Activated T-helper 1 cell treated with anti-CD3 and anti-CD28 coated beads, Interleukin-12 subunit alpha, Interleukin-12 subunit beta, Interleukin-2, Interleukin-4 antibody, amounts not matched to agents 30 ng/mL and 10 ng/mL and 1 ng/mL, durations not matched to agents 14 hours and 24 hours and 36 hours (primary cell): Measurements from ENCODE around the gene GRIK4. TPM values are rescaled to one million over a fixed set of nuclear protein-coding genes. Genes with fewer than 3 reads are reported as not detected.
A peak's percentile ranks its signal among the peaks of the same experiment; 100 is the strongest.

Source experiments
- DNase-seq: peaks from one replicate; pipeline ENCODE4 v3.0.0; 2021; ENCODE audit warnings: low spot score
- H3K27ac Mint-ChIP-seq: one replicate; pipeline ENCODE4 v1.8.0; 2021; ENCODE audit warnings: mild to moderate bottlenecking, mixed read lengths
- H3K27me3 Mint-ChIP-seq: one replicate; pipeline ENCODE4 v1.8.0; 2022; ENCODE audit warnings: mild to moderate bottlenecking, moderate library complexity, mixed read lengths; ENCODE audit not compliant: insufficient read depth
- H3K36me3 Mint-ChIP-seq: one replicate; pipeline ENCODE4 v1.8.0; 2021; ENCODE audit warnings: low read depth, mixed read lengths
- H3K4me1 Mint-ChIP-seq: one replicate; pipeline ENCODE4 v1.8.0; 2021; ENCODE audit warnings: low read depth, mixed read lengths
- H3K4me3 Mint-ChIP-seq: one replicate; pipeline ENCODE4 v1.8.0; 2021; ENCODE audit warnings: mild to moderate bottlenecking, moderate library complexity, mixed read lengths
- H3K9me3 Mint-ChIP-seq: one replicate; pipeline ENCODE4 v1.8.0; 2021; ENCODE audit warnings: mixed read lengths
- intact Hi-C: fragments of 100-400 bp; cut with micrococcal nuclease; formaldehyde crosslinking; loops from one replicate; pipeline ENCODE4 v1.15.1; 2024
- total RNA-seq: library from RNA; stranded (reverse); gene quantifications from 2 replicates; pipeline ENCODE4 v1.2.3, GENCODE V29; 2022

Gene GRIK4
- total RNA-seq, 1 donor from 2014 or later, result 0.16 TPM

DNA sequence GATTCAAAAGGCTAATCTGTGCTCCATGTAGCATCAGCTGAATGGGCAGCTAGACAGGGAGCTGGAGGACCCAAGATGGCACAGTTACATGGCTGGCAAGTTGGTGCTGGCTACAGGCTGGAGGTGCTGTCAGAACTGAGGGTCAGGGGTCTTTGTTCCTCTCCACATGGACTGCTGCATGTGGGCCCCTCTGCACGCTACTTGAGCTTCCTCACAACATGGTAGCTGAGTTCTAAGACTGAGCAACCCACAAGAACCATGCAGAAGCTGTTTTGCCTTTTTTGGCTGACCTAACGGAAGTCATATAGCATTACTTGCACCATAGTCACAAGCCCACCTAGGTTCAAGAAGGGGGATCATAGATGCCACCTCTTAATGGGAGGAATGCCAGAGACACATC, 196.1 kb downstream of the GRIK4 start:
- no peak overlapping the region for H3K4me3 Mint-ChIP-seq
- no peak overlapping the region for H3K27ac Mint-ChIP-seq
- H3K4me1 Mint-ChIP-seq, result no peaks in the 10 kb centered on the region
- DNase-seq, result no peak
- H3K36me3 Mint-ChIP-seq, result no peaks in the 10 kb centered on the region
- peaks cover under 1% of the 10 kb centered on the region for H3K27me3 Mint-ChIP-seq
- no peaks in the 10 kb centered on the region for H3K9me3 Mint-ChIP-seq
- intact Hi-C loops, result no loop called here

DNA sequence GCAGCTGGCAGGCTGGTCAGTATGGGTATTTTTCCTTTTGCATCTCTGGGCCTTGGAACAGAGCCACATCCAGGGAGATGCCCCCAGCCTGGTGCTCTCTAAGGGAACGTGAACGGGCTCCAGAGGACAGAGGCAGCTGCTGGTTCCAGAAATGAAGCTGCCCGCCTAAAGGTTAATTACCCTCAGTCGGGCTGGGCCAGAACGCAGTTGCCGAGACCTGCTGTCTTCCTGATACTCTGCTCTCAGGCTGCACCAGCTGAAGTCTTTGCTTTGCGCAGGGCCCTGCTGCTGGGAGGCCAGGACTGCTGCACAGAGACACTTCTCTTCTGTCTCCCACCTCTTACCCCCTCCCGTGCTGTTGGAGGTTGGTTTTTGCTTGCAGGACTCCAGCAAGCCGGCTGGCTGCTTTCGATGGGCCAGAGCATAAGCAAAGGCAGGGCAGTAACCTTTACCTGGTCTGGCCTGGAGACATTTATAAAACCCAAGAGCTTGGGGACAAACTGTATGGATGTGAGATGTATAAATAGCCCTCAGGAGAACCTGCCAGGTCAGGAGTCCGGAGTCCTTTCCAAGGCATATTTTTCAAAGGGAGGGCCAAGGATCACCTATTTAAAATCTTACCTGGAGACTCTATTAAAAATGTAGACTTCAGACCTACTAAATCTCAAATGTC, 197.1 kb downstream of the GRIK4 start:
- H3K27me3 Mint-ChIP-seq, result peaks cover 2% of the 10 kb centered on the region
- H3K36me3 Mint-ChIP-seq, result no peaks in the 10 kb centered on the region
- no peaks in the 10 kb centered on the region for H3K9me3 Mint-ChIP-seq
- no peak overlapping the region for H3K27ac Mint-ChIP-seq
- DNase-seq, result no peak
- intact Hi-C loops, result no loop called here
- H3K4me1 Mint-ChIP-seq, result no peaks in the 10 kb centered on the region
- H3K4me3 Mint-ChIP-seq, result no peak overlapping the region

DNA sequence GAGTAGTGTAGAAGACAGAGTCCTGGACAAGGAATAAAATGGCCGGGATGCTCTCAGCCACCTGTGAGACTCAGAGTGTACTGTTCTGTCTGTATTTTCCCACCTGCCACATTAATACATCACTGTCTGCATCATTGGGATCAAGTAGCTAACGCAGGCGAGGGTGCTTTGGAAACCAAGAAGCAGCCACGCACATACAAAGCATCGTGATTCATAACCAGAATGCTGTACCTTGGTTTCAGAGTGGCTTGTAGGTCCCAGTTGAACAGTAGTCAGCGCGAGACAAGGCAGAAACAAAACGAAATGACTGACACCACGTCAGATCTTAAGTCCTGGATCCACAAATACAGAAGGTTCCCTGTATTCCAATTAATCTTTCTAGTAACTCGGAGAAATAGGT, 198.3 kb downstream of the GRIK4 start:
- no peaks in the 10 kb centered on the region for H3K36me3 Mint-ChIP-seq
- intact Hi-C loops, result no loop called here

DNA sequence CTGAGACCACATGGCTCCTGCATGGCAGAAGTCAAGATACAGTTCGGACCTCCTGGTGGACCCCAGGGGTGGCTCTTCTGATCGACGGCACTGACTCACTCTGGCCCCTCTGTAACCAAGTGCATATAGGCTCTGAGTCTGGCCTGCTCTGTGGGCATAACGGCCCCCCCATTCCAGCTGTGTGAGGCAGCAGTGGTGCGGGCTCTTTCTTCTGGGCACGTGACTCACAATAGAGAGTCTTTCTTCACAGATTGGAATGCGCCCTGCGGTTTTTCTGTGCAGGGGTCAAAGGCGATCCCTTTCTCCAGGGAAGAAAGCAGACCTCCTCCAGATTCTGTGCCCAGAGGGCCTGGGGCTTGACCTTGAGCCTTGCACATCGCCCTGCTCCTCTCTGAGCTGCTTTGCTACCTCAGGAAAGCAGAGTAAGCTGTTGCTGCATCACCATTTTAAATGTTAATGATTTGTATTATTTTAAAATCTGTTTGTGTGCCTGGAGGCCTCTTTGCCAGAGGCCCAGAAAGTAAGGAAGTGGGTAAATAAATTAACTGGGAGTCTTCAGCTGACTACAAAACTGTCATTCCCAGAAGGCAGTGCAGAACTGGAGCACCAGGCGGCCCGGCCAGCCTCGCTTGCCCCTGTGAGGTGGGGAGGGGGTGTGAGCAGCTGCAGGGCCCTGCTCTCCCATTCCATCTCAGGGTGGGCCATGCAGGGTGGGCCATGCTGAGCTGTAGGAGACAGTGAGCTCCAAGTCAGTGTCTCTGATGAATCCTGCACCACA, 199.0 kb downstream of the GRIK4 start:
- peaks cover 3% of the 10 kb centered on the region for H3K27me3 Mint-ChIP-seq
- H3K27ac Mint-ChIP-seq, result no peak overlapping the region
- no peaks in the 10 kb centered on the region for H3K9me3 Mint-ChIP-seq
- intact Hi-C loops, result no loop called here
- H3K36me3 Mint-ChIP-seq, result no peaks in the 10 kb centered on the region
- H3K4me3 Mint-ChIP-seq, result no peak overlapping the region
- H3K4me1 Mint-ChIP-seq, result no peaks in the 10 kb centered on the region
- no peak for DNase-seq

More for the DNA sequence above, 198.3 kb downstream of the GRIK4 start:
- DNase-seq, result no peak
- Mint-ChIP-seq H3K4me1 (no peaks in the 10 kb centered on the region), H3K4me3 (no peak overlapping the region), H3K27ac (no peak overlapping the region), H3K9me3 (no peaks in the 10 kb centered on the region), H3K27me3 (peaks cover 3% of the 10 kb centered on the region)

DNA sequence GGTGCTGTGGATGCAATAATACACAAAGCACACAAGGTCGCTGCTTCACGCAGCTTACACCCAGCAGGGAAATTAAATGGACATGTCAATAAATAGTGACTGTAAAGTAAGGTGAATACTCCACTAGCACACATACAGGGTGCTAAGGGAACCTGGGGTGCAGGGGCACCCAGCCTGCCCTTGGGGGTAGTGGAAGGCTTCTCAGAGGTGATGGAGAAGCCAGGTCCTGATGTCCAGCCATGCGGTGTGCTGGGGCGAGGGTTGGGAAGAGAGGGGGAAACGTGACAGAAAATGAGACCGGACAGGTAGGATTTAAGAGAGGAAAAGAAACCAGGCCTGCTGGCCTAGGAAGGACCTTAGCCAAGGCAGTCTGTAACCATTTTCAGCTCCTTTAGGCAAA, 200.5 kb downstream of the GRIK4 start:
- H3K36me3 Mint-ChIP-seq, result no peaks in the 10 kb centered on the region
- H3K4me1 Mint-ChIP-seq, result no peaks in the 10 kb centered on the region
- intact Hi-C loops, result no loop called here
- no peak overlapping the region for H3K27ac Mint-ChIP-seq
- DNase-seq, result no peak
- H3K9me3 Mint-ChIP-seq, result no peaks in the 10 kb centered on the region
- no peak overlapping the region for H3K4me3 Mint-ChIP-seq
- H3K27me3 Mint-ChIP-seq, result peaks cover 5% of the 10 kb centered on the region

DNA sequence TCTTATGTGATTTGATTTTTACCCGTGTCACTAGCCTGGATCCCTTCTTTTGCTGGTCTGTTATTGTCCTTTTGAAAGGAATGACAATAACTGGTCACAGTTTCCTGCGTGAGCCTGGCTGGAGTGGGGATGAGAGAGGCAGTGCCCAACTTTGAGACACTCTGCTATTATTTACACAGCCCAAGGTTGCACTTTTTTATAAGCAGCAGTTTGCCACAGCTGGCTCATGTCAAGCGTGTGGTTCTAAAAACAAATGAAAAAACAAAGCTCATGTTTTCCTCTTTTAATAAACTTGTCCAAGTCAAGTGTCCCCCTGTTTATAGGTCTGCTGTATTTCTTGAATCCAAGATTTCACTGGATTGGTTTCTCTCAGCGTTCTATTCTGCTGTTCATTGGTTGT, 201.3 kb downstream of the GRIK4 start:
- intact Hi-C loops, result no loop called here
- no peak for DNase-seq
- H3K4me1 Mint-ChIP-seq, result no peaks in the 10 kb centered on the region
- no peak overlapping the region for H3K4me3 Mint-ChIP-seq
- no peaks in the 10 kb centered on the region for H3K9me3 Mint-ChIP-seq
- H3K27me3 Mint-ChIP-seq, result peaks cover 5% of the 10 kb centered on the region
- no peak overlapping the region for H3K27ac Mint-ChIP-seq
- no peaks in the 10 kb centered on the region for H3K36me3 Mint-ChIP-seq

DNA sequence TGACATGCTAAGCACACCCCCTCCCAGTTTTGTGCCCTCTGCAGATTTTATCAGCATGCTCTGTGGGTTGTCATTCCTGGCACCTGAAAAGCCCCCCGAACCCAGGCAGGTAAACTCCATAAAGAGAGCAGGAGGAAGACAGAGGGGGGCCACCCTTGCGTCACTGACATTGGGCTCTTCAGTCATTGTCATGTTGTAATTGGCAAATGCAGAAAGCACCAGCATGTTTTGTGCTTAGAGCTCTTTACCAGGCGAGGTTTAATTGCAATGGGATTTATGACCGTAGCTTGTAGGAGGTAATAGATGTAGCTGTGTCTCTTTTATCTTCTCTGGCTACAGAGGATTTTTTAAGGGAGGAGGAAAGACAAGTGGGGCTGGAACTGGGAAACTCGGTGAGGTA, 201.7 kb downstream of the GRIK4 start:
- H3K36me3 Mint-ChIP-seq, result no peaks in the 10 kb centered on the region
- H3K27me3 Mint-ChIP-seq, result peaks cover 5% of the 10 kb centered on the region
- no peak overlapping the region for H3K27ac Mint-ChIP-seq
- no peaks in the 10 kb centered on the region for H3K4me1 Mint-ChIP-seq
- H3K4me3 Mint-ChIP-seq, result no peak overlapping the region
- DNase-seq, result no peak
- intact Hi-C loops, result no loop called here
- H3K9me3 Mint-ChIP-seq, result no peaks in the 10 kb centered on the region

DNA sequence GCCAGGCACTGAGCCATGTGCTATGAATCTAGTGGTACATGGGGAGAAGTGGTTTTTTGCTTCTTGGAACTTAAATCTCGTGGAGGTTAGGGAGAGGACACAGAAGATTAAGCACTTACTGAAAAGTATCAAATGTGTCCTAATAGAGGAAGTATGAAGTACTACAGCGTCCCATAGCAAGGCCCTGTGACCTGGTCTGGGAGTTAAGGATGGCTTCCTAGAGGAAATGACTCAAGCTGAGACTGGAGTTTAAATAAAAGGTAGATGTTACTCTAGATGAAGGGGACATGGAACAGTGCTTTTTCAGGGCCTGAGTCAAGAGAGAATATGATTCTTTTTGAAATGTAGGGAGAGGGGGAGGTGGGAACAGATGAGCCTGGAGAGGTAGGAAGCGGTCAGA, 202.9 kb downstream of the GRIK4 start:
- Mint-ChIP-seq H3K9me3 (no peaks in the 10 kb centered on the region), H3K4me3 (no peak overlapping the region), H3K27ac (no peak overlapping the region), H3K36me3 (no peaks in the 10 kb centered on the region), H3K27me3 (peaks cover 5% of the 10 kb centered on the region), H3K4me1 (no peaks in the 10 kb centered on the region)
- DNase-seq, result no peak
- intact Hi-C loops, result no loop called here

DNA sequence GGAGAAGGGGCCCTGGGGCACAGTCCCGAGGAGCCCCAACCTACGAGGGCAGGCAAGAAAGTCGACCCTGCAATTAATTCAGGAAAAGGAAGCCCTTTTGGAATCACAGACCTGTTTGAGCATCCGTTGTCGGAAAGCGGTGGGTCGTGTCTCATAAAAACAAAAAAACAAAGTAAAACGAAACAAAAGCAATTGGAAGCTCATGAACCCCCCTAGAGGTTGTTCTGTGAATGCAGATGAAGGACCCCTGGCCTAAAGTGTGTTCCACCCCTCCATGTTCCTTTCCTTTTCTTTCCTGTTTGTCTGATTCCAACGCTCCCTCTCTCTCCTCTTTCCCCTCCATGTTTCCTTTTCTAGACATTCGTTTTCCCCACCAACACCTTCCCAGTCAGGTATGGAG, 203.7 kb downstream of the GRIK4 start:
- peaks cover 5% of the 10 kb centered on the region for H3K27me3 Mint-ChIP-seq
- intact Hi-C loops, result no loop called here
- no peak for DNase-seq
- peak overlapping the region; percentile 5 for H3K4me3 Mint-ChIP-seq
- no peaks in the 10 kb centered on the region for H3K9me3 Mint-ChIP-seq
- no peaks in the 10 kb centered on the region for H3K4me1 Mint-ChIP-seq
- H3K27ac Mint-ChIP-seq, result no peak overlapping the region
- H3K36me3 Mint-ChIP-seq, result no peaks in the 10 kb centered on the region

DNA sequence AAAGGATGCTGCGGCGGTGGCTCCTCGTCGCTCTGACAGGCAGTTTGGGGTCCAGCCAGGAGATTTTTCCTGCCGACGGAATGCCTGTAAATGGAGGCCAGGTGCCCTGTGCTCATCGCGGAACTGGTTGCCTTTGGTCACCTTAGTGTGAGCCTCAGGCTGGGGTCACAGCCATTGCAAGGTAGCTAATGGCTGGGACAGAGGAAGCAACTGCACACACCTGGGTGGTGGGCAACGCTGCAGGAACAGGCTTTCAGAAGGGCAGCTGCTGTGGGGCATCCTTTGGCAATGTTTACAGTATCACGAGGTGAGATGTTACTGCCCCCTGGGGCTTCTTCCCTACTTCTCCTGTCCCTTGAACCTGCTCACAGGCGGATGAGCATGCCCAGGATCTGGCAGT, 205.5 kb downstream of the GRIK4 start:
- H3K36me3 Mint-ChIP-seq, result no peaks in the 10 kb centered on the region

DNA sequence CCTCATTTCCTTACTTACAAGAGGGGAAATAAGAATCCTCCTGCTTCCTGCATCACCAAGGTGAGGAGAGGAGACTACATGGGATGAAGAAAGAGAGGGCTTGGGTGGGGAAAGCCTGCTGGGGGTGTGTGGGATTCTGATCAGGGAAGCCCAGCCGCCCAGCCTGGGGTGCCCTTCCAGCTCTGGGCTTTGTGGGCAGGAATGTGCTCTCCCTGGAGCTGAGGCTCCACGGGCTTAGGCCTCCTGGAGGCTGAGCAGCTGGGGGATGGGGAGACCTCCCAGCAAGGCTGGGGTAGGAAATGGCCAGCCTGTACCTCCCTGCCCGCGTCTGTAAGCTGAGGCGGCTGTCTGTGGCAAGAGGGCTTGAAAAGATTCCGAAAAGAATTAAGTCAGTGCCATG, 206.1 kb downstream of the GRIK4 start:
- intact Hi-C loops, result no loop called here
- H3K4me3 Mint-ChIP-seq, result no peak overlapping the region
- H3K9me3 Mint-ChIP-seq, result no peaks in the 10 kb centered on the region
- no peaks in the 10 kb centered on the region for H3K4me1 Mint-ChIP-seq
- no peak overlapping the region for H3K27ac Mint-ChIP-seq
- peaks cover 5% of the 10 kb centered on the region for H3K27me3 Mint-ChIP-seq
- H3K36me3 Mint-ChIP-seq, result no peaks in the 10 kb centered on the region
- DNase-seq, result no peak

More for the DNA sequence above, 205.5 kb downstream of the GRIK4 start:
- no peak overlapping the region for H3K27ac Mint-ChIP-seq
- no peak overlapping the region for H3K4me3 Mint-ChIP-seq
- H3K9me3 Mint-ChIP-seq, result no peaks in the 10 kb centered on the region
- H3K27me3 Mint-ChIP-seq, result peaks cover 5% of the 10 kb centered on the region
- H3K4me1 Mint-ChIP-seq, result no peaks in the 10 kb centered on the region
- no peak for DNase-seq
- intact Hi-C loops, result no loop called here

DNA sequence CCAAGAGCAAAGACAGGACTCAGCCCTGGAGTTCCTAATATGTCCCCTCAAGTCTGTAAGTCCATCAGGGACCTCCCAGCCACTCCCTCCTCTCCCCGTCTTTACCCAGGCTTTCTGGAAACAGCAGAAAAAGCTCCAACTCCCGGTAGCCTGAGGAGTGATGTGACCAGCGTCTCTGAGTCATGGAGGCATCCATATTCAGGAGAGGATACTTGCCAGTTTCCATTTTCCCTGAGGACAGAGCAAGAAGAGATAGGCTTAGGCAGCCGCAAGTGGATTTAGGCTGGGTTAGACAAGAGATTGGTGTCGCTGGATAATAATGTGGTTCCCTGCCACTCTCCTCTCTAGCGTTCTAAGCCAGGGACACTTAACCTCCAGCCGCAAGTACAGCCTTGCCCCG, 206.6 kb downstream of the GRIK4 start:
- Mint-ChIP-seq H3K36me3 (no peaks in the 10 kb centered on the region), H3K9me3 (no peaks in the 10 kb centered on the region), H3K4me1 (no peaks in the 10 kb centered on the region), H3K4me3 (no peak overlapping the region), H3K27ac (no peak overlapping the region), H3K27me3 (peaks cover 5% of the 10 kb centered on the region)
- no peak for DNase-seq
- intact Hi-C loops, result no loop called here

DNA sequence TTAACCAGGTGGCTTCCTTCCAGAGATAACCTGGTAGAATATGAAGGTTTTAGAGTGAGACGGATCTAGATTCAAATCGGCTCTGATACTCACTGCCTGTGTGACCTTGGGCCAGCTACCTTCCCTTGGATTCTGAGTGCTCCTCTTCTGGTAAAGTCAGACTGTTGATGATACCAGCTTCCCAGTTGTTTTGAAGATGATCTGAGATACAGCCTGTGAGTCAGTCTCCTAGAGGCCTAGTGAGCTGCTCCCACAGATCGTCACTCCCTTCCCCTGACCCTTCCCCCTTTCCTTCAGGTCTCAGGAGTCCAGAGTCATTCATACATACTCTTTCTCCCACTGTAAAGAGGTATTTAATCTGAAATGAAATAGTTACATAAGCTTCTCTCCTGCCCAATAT, 207.8 kb downstream of the GRIK4 start:
- Mint-ChIP-seq H3K36me3 (no peaks in the 10 kb centered on the region), H3K4me3 (no peak overlapping the region), H3K9me3 (no peaks in the 10 kb centered on the region), H3K27me3 (peaks cover 4% of the 10 kb centered on the region), H3K4me1 (no peaks in the 10 kb centered on the region), H3K27ac (no peak overlapping the region)
- intact Hi-C loops, result no loop called here
- no peak for DNase-seq
